GM18505 (cell line): ENCODE data around the gene GSDMA.

Source experiments
- ATAC-seq: cut with Tn5 transposase; IDR thresholded peaks from one replicate; pipeline ENCODE4 v1.9.1; 2021; ENCODE audit not compliant: unreplicated experiment
- POLR2A ChIP-seq: IDR thresholded peaks from 4 replicates; pipeline ENCODE4 v1.6.1; 2011; ENCODE audit warnings: borderline replicate concordance; ENCODE audit not compliant: insufficient read depth, insufficient read length; ENCODE audit errors: extremely low read depth

Gene GSDMA

DNA sequence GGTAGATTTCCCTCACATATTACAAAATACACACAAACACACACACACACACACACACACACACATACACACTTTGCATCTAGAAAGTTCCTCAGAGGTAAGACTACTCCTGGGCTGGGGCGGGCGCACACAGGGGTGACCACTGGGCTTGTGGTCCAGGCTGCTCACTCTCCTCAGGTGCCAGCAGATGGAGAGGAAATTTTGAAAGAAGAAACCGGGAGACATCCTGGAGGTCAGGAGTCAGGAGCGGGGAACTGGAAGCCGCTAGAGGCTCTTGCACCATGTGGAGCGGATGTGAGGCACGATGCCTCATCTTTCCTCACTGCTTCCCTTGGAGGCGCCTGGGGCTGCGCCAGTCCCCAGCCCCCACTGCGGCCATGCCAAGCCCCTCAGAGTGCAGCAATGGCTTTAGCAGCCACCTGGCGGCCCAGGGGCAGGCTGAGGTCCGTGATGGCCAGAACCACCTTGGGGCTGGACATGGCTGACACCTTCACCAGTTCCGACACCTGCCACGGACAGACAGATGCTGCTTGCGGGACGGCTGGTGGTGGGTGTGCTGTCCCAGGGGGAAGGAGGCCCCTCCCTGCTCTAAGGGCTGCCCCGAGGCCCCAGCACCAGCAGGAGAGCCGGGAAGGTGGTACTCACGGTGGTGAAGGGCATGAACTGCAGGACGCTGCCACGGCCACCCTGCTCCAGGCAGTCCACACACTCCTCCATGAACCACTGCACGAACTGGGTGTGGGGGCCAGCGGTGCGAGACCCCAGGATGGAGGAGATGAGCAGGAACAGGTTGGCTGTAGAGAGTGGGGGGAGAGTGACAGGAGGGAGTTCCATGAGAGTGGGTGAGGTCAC, 56.6 kb downstream of the GSDMA start:
- no peak for TF ChIP-seq POLR2A
- ATAC-seq: no peak

DNA sequence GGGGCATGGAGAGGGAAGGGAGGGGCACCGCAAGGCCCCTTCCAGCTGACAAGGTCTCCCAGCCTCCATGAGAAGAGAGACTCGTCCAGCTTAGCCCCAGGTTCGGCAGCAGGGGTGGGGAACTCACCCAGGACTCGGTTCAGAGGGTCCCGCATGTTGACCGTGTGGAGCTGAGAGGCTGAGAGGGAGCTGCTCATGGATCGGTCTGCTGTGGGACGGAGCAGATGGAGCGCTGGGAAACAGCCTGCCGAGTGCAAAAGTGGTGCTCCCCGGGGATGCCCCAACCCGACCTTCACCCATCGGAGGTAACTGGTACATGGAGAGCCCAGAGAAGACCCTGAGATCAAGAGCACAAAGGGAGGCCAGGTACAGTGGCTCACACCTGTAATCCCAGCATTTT, 57.3 kb downstream of the GSDMA start:
- no peak for ATAC-seq
- no peak for TF ChIP-seq POLR2A

DNA sequence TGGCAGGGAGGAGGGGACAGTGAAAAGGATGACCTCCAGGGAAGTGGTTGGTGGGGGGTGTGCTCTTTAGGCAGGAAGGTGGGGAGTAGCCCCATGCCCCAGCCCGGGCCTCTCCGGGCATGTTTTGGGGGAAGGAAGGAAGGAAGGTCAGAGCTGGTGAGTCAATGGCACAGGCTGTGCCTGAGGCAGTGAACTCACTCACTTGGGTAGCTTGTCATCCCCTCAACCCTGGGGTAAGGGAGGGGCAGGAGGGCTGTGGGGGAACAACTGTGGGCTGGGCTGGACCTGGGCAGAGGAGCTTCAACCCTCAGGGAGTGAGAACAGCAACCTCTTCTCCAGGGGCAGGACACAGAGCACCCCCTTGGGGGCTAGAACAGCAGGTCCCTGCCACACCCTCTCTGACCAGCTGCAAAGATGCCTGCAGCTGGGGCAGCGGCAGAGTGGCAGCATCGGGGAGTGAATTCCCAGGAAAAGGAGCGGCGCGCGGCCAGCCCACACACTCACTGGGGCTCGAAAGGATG, 58.7 kb downstream of the GSDMA start:
- ATAC-seq: no peak
- no peak for TF ChIP-seq POLR2A

- no peak for TF ChIP-seq POLR2A
- ATAC-seq: no peak
Measured at GRCh38 chr17:40022497-40022896, 59.7 kb downstream of the GSDMA start.

GRCh38 chr17:40022961-40023541, 60.2 kb downstream of the GSDMA start:
- ATAC-seq: no peak
- TF ChIP-seq POLR2A: no peak

GRCh38 chr17:40023590-40024292, 60.9 kb downstream of the GSDMA start:
- no peak for TF ChIP-seq POLR2A
- ATAC-seq: no peak

- ATAC-seq: no peak
- no peak for TF ChIP-seq POLR2A
Measured at GRCh38 chr17:40024901-40025300, 62.1 kb downstream of the GSDMA start.

DNA sequence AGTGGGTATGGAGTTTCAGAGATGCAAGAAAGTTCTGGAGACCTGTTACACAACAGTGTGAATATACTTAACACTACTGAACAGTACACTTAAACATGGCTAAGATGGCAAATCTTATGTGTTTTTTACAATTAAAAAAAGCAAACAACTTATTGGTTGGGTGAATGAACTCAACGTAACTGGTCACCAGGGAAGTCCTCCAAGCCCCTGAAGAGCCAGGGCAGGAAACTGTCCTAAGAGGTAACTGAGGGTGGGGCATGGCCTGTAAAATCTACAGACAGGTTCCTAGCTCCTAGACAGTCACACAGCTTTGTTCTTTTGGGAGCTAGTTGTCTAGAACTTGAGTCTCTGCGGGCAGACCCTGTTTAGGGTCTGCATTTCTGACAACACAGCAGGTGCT, 62.8 kb downstream of the GSDMA start:
- no peak for TF ChIP-seq POLR2A
- ATAC-seq: no peak

DNA sequence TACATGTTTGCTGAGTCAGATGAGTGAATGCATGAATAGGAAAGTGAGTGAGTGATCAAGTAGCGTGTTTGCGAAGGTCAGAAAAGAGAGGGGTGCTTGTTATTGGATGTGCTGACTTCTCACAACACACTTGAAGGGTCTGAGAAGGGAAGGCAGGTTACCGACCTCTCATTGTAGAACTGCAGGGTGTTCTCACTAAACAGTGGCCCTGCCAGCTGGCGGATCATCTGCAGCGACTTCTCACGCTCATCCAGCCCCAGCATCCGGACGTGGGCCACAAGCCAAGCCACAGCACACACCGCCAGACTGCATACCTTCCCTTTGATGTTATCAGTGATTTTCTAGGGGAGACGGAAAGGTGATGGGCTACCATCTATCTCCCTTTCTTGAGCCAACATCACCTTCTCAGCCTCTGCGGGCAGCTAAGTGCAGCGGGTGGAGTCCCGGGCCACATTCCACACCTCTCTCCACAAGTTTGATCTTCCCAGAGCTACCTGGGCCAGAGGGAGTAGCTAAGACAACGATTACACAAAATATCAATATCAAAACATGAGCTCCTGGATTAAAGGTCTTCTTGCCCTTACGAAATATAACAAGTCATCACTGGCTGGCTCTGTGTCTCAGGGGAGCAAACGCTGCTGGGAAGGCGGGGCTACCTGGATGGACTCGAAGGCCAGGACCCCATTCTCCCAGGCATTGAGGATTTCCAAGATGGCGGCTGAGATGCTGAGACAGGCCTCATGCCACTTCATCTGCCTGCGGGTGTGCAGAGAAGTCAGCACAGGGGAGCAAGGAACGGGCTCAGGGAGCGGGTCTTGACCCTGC, 63.4 kb downstream of the GSDMA start:
- no peak for TF ChIP-seq POLR2A
- no peak for ATAC-seq

GRCh38 chr17:40026816-40027613, 64.2 kb downstream of the GSDMA start:
- TF ChIP-seq POLR2A: no peak
- no peak for ATAC-seq
